Liver (tissue), 9 donors: ENCODE measurements around the gene SYNGR2. TPM values are rescaled to one million over a fixed set of nuclear protein-coding genes. Genes with fewer than 3 reads are reported as not detected.

Source experiments
- DNase-seq: peaks from one replicate; pipeline ENCODE4 v3.0.0-alpha.2; 2017; ENCODE audit warnings: low spot score
- H3K27ac ChIP-seq, 2 donors: one replicate each; pipeline ENCODE4 v1.7.0; 2013; ENCODE audit warnings: inconsistent platforms in 2 of 2, low read length in 2 of 2, control low read depth in 1 of 2, low read depth in 1 of 2, mild to moderate bottlenecking in 1 of 2
- H3K27me3 ChIP-seq, 4 donors: one replicate each; pipeline versions ENCODE4 v1.6.1 to v1.7.0; 2013; ENCODE audit warnings: low read length in 3 of 4, inconsistent platforms in 1 of 4, mild to moderate bottlenecking in 1 of 4, moderate library complexity in 1 of 4; ENCODE audit not compliant: control insufficient read depth in 4 of 4, insufficient read depth in 4 of 4
- H3K36me3 ChIP-seq, 4 donors: one replicate each; pipeline versions ENCODE4 v1.6.1 to v1.7.0; 2013; ENCODE audit warnings: low read length in 3 of 4, mild to moderate bottlenecking in 3 of 4, low read depth in 1 of 4, moderate library complexity in 1 of 4; ENCODE audit not compliant: control insufficient read depth in 4 of 4, insufficient read depth in 3 of 4
- H3K4me1 ChIP-seq, 4 donors: one replicate each; pipeline versions ENCODE4 v1.6.1 to v1.7.0; 2013; ENCODE audit warnings: low read length in 3 of 4, mild to moderate bottlenecking in 3 of 4, moderate library complexity in 1 of 4; ENCODE audit not compliant: control insufficient read depth in 4 of 4, insufficient read depth in 4 of 4
- H3K4me3 ChIP-seq, 3 donors: one replicate each; pipeline versions ENCODE4 v1.6.1 to v1.7.0; 2013; ENCODE audit warnings: low read length in 3 of 3, control low read depth in 1 of 3, low read depth in 1 of 3, mild to moderate bottlenecking in 1 of 3
- H3K9ac ChIP-seq, 2 donors: one replicate each; pipeline ENCODE4 v1.7.0; 2013; ENCODE audit warnings: low read length in 2 of 2, mild to moderate bottlenecking in 2 of 2, moderate library complexity in 2 of 2, control low read depth in 1 of 2, low read depth in 1 of 2
- H3K9me3 ChIP-seq, 4 donors: one replicate each; pipeline versions ENCODE4 v1.6.1 to v1.7.0; 2013; ENCODE audit warnings: low read length in 3 of 4; ENCODE audit not compliant: control insufficient read depth in 4 of 4
- EGR1 ChIP-seq, 2 donors: IDR thresholded peaks; 2 replicates each; pipeline ENCODE4 v1.6.1; 2016 to 2018; ENCODE audit warnings: antibody characterized with exemption in 2 of 2, low read depth in 2 of 2
- FOXA1 ChIP-seq: IDR thresholded peaks from 2 replicates; pipeline ENCODE4 v1.6.1; 2016; ENCODE audit warnings: antibody characterized with exemption
- FOXA2 ChIP-seq: IDR thresholded peaks from 2 replicates; pipeline ENCODE4 v1.6.1; 2016; ENCODE audit warnings: antibody characterized with exemption
- GABPA ChIP-seq, 2 donors: IDR thresholded peaks in 1 of 2; conservative IDR thresholded peaks in 1 of 2; 2 replicates each; pipeline ENCODE4 v1.6.1; 2016; ENCODE audit warnings: antibody characterized with exemption in 2 of 2, mild to moderate bottlenecking in 1 of 2, moderate library complexity in 1 of 2
- HNF4A ChIP-seq, 2 donors: conservative IDR thresholded peaks; 2 replicates each; pipeline ENCODE4 v1.6.1; 2016; ENCODE audit warnings: antibody characterized with exemption in 2 of 2, mild to moderate bottlenecking in 2 of 2
- HNF4G ChIP-seq: IDR thresholded peaks from 2 replicates; pipeline ENCODE4 v1.6.1; 2016; ENCODE audit warnings: antibody characterized with exemption
- JUND ChIP-seq, 2 donors: IDR thresholded peaks; 2 replicates each; pipeline ENCODE4 v1.6.1; 2016; ENCODE audit warnings: antibody characterized with exemption in 2 of 2
- NR2F2 ChIP-seq: IDR thresholded peaks from 2 replicates; pipeline ENCODE4 v1.6.1; 2016; ENCODE audit warnings: antibody characterized with exemption
- RAD21 ChIP-seq, 2 donors: IDR thresholded peaks; 2 replicates each; pipeline ENCODE4 v1.6.1; 2016; ENCODE audit warnings: antibody characterized with exemption in 2 of 2, mild to moderate bottlenecking in 2 of 2
- RXRA ChIP-seq, 2 donors: IDR thresholded peaks; 2 replicates each; pipeline ENCODE4 v1.6.1; 2017 to 2018; ENCODE audit warnings: antibody characterized with exemption in 2 of 2, mild to moderate bottlenecking in 1 of 2
- SP1 ChIP-seq: IDR thresholded peaks from 2 replicates; pipeline ENCODE4 v1.6.1; 2018; ENCODE audit warnings: antibody characterized with exemption, mild to moderate bottlenecking
- TAF1 ChIP-seq: conservative IDR thresholded peaks from 2 replicates; pipeline ENCODE4 v1.6.1; 2016; ENCODE audit warnings: antibody characterized with exemption, mild to moderate bottlenecking
- YY1 ChIP-seq: IDR thresholded peaks from 2 replicates; pipeline ENCODE4 v1.6.1; 2016; ENCODE audit warnings: antibody characterized with exemption, mild to moderate bottlenecking
- ZBTB33 ChIP-seq: IDR thresholded peaks from 2 replicates; pipeline ENCODE4 v1.6.1; 2016; ENCODE audit warnings: antibody characterized with exemption
- WGBS: extraction: QIAGEN DNeasy Blood & Tissue Kit; methylation state at CpG from one replicate; pipeline ENCODE4 v1.1.7; 2013; 5-methylcytosine and 5-hydroxymethylcytosine counted together
- polyA plus RNA-seq, 2 donors: library from polyadenylated mRNA; stranded (reverse) in 1 of 2; unstranded in 1 of 2; fragments of 200-250 nt in 1 of 2; fragments of >200 nt in 1 of 2; fragmentation: Nextera tagmentation in 1 of 2; extraction: Ambion mirVana in 1 of 2; gene quantifications; one replicate each; pipeline versions ENCODE4 v1.2.1 to v1.2.3, GENCODE V29; 2013 to 2015
- total RNA-seq, 2 donors: library from RNA; depleted of rRNA; stranded (reverse); fragments of >200 nt; gene quantifications; one replicate each; pipeline ENCODE4 v1.2.3, GENCODE V29; 2014
- TF ChIP-seq, protein P1 (sequence below): fragments of 150-350 bp; IDR thresholded peaks from 2 replicates; pipeline ENCODE4 v1.5.1; 2017; ENCODE audit warnings: improper control_type of control experiment, low read depth, low read length; ENCODE audit not compliant: missing input control
- TF ChIP-seq, protein P2 (sequence below): IDR thresholded peaks from 2 replicates; pipeline ENCODE4 v1.6.1; 2016; ENCODE audit warnings: antibody characterized with exemption, mild to moderate bottlenecking
- TF ChIP-seq, protein P3 (sequence below): IDR thresholded peaks from 2 replicates; pipeline ENCODE4 v1.6.1; 2016; ENCODE audit warnings: antibody characterized with exemption
- TF ChIP-seq, protein P4 (sequence below): IDR thresholded peaks from 2 replicates; pipeline ENCODE4 v1.6.1; 2016; ENCODE audit warnings: antibody characterized with exemption
- donor health status: healthy.
- donor health status: healthy.
- donor health status: healthy.
- donor health status: healthy.
- donor health status: healthy.

SYNGR2 gene
- total and polyA plus RNA-seq, 4 donors = 27.9 to 84.7 (median 55.2) TPM

DNA sequence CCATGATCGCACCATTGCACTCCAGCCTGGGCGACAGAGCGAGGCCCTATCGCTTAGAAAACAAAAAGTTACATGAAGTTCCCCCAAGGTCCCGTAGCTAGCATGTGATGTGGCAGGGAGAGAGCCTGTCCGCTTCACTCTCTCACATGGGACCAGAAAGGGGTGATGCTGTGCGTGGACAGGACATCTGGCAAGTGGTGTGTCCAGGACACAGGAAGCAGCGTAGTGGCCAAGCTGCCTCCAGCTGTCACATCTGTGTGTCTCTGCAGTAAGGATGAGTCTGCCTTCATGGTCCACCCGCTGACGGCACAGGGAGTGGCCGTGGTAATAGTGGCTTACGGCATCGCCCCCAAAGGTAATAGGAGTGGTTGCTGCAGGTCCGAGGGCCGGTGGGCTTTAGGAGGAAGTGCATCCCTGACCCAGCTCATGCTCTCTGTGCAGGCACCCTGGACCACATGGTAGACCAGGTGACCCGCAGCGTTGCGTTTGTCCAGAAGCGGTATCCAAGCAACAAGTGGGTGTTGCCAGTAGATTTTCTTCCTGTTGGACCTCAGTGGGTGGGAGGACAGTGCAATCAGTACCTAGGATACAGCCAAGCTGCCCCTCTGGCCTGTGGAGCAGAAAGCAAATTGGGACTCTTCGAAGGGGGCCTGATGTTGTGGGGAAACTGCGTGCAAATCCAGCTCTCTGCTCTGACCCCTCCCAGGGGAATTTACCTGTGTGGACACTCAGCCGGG is 36.2 kb downstream of the SYNGR2 start:
- DNase-seq = no peak
- Histone ChIP-seq H3K4me1 (peaks cover 0 to 3% (median 0%) of the 10 kb centered on the region in 4 donors), H3K9me3 (no peaks in the 10 kb centered on the region), H3K4me3 (no peak overlapping the region), H3K36me3 (peaks cover 12 to 45% (median 25%) of the 10 kb centered on the region in 4 donors), H3K9ac (no peak overlapping the region), H3K27ac (no peak overlapping the region), H3K27me3 (no peaks in the 10 kb centered on the region)
- WGBS = 92% methylated on average over 22 of the region's 22 CpGs
- TF ChIP-seq EGR1 (IDR thresholded peaks at IDR 0.05; ENCODE audit: low read depth in 2 of 2) (no peak), ZBTB33 (no peak), FOXA2 (no peak), GABPA (IDR thresholded peaks at IDR 0.05 in 1 of 2, conservative IDR thresholded peaks at IDR 0.05 in 1 of 2) (no peak), FOXA1 (no peak), RAD21 (IDR thresholded peaks at IDR 0.05) (no peak), NR2F2 (no peak), JUND (IDR thresholded peaks at IDR 0.05) (no peak), YY1 (no peak), HNF4G (no peak), RXRA (IDR thresholded peaks at IDR 0.05) (no peak), TAF1 (no peak), SP1 (no peak), HNF4A (conservative IDR thresholded peaks at IDR 0.05) (no peak)
- TF ChIP-seq, protein P1, sequence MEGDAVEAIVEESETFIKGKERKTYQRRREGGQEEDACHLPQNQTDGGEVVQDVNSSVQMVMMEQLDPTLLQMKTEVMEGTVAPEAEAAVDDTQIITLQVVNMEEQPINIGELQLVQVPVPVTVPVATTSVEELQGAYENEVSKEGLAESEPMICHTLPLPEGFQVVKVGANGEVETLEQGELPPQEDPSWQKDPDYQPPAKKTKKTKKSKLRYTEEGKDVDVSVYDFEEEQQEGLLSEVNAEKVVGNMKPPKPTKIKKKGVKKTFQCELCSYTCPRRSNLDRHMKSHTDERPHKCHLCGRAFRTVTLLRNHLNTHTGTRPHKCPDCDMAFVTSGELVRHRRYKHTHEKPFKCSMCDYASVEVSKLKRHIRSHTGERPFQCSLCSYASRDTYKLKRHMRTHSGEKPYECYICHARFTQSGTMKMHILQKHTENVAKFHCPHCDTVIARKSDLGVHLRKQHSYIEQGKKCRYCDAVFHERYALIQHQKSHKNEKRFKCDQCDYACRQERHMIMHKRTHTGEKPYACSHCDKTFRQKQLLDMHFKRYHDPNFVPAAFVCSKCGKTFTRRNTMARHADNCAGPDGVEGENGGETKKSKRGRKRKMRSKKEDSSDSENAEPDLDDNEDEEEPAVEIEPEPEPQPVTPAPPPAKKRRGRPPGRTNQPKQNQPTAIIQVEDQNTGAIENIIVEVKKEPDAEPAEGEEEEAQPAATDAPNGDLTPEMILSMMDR = no peak
- TF ChIP-seq, protein P2, sequence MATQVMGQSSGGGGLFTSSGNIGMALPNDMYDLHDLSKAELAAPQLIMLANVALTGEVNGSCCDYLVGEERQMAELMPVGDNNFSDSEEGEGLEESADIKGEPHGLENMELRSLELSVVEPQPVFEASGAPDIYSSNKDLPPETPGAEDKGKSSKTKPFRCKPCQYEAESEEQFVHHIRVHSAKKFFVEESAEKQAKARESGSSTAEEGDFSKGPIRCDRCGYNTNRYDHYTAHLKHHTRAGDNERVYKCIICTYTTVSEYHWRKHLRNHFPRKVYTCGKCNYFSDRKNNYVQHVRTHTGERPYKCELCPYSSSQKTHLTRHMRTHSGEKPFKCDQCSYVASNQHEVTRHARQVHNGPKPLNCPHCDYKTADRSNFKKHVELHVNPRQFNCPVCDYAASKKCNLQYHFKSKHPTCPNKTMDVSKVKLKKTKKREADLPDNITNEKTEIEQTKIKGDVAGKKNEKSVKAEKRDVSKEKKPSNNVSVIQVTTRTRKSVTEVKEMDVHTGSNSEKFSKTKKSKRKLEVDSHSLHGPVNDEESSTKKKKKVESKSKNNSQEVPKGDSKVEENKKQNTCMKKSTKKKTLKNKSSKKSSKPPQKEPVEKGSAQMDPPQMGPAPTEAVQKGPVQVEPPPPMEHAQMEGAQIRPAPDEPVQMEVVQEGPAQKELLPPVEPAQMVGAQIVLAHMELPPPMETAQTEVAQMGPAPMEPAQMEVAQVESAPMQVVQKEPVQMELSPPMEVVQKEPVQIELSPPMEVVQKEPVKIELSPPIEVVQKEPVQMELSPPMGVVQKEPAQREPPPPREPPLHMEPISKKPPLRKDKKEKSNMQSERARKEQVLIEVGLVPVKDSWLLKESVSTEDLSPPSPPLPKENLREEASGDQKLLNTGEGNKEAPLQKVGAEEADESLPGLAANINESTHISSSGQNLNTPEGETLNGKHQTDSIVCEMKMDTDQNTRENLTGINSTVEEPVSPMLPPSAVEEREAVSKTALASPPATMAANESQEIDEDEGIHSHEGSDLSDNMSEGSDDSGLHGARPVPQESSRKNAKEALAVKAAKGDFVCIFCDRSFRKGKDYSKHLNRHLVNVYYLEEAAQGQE = no peak
- TF ChIP-seq, protein P3, sequence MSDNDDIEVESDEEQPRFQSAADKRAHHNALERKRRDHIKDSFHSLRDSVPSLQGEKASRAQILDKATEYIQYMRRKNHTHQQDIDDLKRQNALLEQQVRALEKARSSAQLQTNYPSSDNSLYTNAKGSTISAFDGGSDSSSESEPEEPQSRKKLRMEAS = no peak
- TF ChIP-seq, protein P4, sequence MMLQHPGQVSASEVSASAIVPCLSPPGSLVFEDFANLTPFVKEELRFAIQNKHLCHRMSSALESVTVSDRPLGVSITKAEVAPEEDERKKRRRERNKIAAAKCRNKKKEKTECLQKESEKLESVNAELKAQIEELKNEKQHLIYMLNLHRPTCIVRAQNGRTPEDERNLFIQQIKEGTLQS = no peak
